Body of pancreas (tissue), 4 donors: ENCODE data around the gene TMEM135. TPM values are rescaled to one million over a fixed set of nuclear protein-coding genes. Genes with fewer than 3 reads are reported as not detected.

Experiments
- ATAC-seq: fragments of 150-250 bp; one replicate; pipeline ENCODE4 v1.9.1; 2016
- DNase-seq, 4 donors: peaks; one replicate each; pipeline ENCODE4 v3.0.0-alpha.2; 2019
- H3K27ac ChIP-seq, 4 donors: fragments of 200-600 bp; sonication (generic); 1 replicate in 3 of 4; 2 replicates in 1 of 4; pipeline versions ENCODE4 v1.5.1 to v1.6.1; 2016 to 2019; ENCODE audit warnings: mild to moderate bottlenecking in 1 of 4, mixed read lengths in 1 of 4, moderate library complexity in 1 of 4
- H3K27me3 ChIP-seq, 2 donors: fragments of 200-600 bp; sonication (generic); one replicate each; pipeline ENCODE4 v1.6.0; 2016; ENCODE audit warnings: mild to moderate bottlenecking in 1 of 2
- H3K36me3 ChIP-seq, 2 donors: fragments of 200-600 bp; sonication (generic); replicated peaks in 1 of 2; 2 replicates each; pipeline ENCODE4 v1.5.1; 2016; ENCODE audit warnings: low read depth in 2 of 2; ENCODE audit not compliant: insufficient read depth in 1 of 2
- H3K4me1 ChIP-seq: fragments of 200-600 bp; sonication (generic); one replicate; pipeline ENCODE4 v1.6.0; 2016
- H3K4me3 ChIP-seq, 2 donors: fragments of 200-600 bp; sonication (generic); 1 replicate in 1 of 2; 2 replicates in 1 of 2; pipeline ENCODE4 v1.5.1; 2016 to 2019
- H3K9me3 ChIP-seq, 3 donors: fragments of 200-600 bp; sonication (generic); 1 replicate in 2 of 3; 2 replicates in 1 of 3; pipeline ENCODE4 v1.5.1; 2016
- POLR2A ChIP-seq, 3 donors: fragments of 450-650 bp; IDR thresholded peaks; one replicate each; pipeline ENCODE4 v1.6.1; 2016; ENCODE audit warnings: antibody characterized with exemption in 3 of 3, mild to moderate bottlenecking in 2 of 3
- WGBS, 2 donors: methylation state at CpG; one replicate each; pipeline ENCODE4 v1.1.5; 2017; 5-methylcytosine and 5-hydroxymethylcytosine counted together
- intact Hi-C: fragments of 100-400 bp; cut with DNase I; formaldehyde crosslinking; loops from one replicate; pipeline ENCODE4 v1.15.1; 2023
- total RNA-seq, 2 donors: library from RNA; depleted of rRNA; stranded (reverse); fragments of >200 nt; gene quantifications; one replicate each; pipeline ENCODE4 v1.1.0, GENCODE V29; 2016
- TF ChIP-seq, protein P1 (sequence below), 7 experiments: fragments of 450-650 bp in 4 of 7; fragments of 200-600 bp in 3 of 7; sonication (generic) in 3 of 7; IDR thresholded peaks; one replicate each; pipeline ENCODE4 v1.5.1; 2016 to 2019; ENCODE audit warnings: antibody characterized with exemption in 7 of 7

The TMEM135 gene
- total RNA-seq, 2 donors from 2014 or later: 11.2 to 20.1 TPM

- TF ChIP-seq, protein P1, sequence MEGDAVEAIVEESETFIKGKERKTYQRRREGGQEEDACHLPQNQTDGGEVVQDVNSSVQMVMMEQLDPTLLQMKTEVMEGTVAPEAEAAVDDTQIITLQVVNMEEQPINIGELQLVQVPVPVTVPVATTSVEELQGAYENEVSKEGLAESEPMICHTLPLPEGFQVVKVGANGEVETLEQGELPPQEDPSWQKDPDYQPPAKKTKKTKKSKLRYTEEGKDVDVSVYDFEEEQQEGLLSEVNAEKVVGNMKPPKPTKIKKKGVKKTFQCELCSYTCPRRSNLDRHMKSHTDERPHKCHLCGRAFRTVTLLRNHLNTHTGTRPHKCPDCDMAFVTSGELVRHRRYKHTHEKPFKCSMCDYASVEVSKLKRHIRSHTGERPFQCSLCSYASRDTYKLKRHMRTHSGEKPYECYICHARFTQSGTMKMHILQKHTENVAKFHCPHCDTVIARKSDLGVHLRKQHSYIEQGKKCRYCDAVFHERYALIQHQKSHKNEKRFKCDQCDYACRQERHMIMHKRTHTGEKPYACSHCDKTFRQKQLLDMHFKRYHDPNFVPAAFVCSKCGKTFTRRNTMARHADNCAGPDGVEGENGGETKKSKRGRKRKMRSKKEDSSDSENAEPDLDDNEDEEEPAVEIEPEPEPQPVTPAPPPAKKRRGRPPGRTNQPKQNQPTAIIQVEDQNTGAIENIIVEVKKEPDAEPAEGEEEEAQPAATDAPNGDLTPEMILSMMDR (IDR thresholded peaks at IDR 0.05): no peak
- no peak for TF ChIP-seq POLR2A (IDR thresholded peaks at IDR 0.05)
- H3K36me3 ChIP-seq: no peaks in the 10 kb centered on the region
- no peaks in the 10 kb centered on the region for H3K9me3 ChIP-seq
- H3K4me3 ChIP-seq: no peak overlapping the region
- intact Hi-C loops: no loop called here
- ATAC-seq (no peak), DNase-seq (no peak)
- no peaks in the 10 kb centered on the region for H3K4me1 ChIP-seq
- H3K27ac ChIP-seq: no peak overlapping the region
- no peaks in the 10 kb centered on the region for H3K27me3 ChIP-seq
- 42 to 58% methylated on average over 4 of the region's 4 CpGs for WGBS, 2 donors
Measured at GRCh38 chr11:87369888-87370287, 332.2 kb downstream of the TMEM135 start.

- Histone ChIP-seq H3K9me3 (no peaks in the 10 kb centered on the region), H3K4me1 (no peaks in the 10 kb centered on the region), H3K27ac (no peak overlapping the region), H3K4me3 (no peak overlapping the region), H3K27me3 (no peaks in the 10 kb centered on the region), H3K36me3 (no peaks in the 10 kb centered on the region)
- TF ChIP-seq POLR2A (IDR thresholded peaks at IDR 0.05): no peak
- TF ChIP-seq, protein P1 (IDR thresholded peaks at IDR 0.05): no peak
- 60 to 84% methylated on average over 3 of the region's 3 CpGs for WGBS, 2 donors
- intact Hi-C loops: no loop called here
- DNase-seq (no peak), ATAC-seq (no peak)
Measured at GRCh38 chr11:87372065-87372464, 334.3 kb downstream of the TMEM135 start.

Other genes with a start within 250 kb of the TMEM135 start
- gene PRSS23, start 237.4 kb upstream of the TMEM135 start, total RNA-seq: 10 to 100 TPM in 1 of 2 donors, 1 to 10 TPM in 1; 4.0 to 20.0 TPM
- 10 to 100 TPM; 25.4 to 54.4 TPM for gene FZD4, start 82.5 kb upstream of the TMEM135 start, total RNA-seq